Ishikawa (cell line): ENCODE results near the gene RNF11.

ENCODE experiments used
- CEBPB ChIP-seq: IDR thresholded peaks from 2 replicates; pipeline ENCODE4 v1.6.1; 2012
- CREB1 ChIP-seq: IDR thresholded peaks from 2 replicates; pipeline ENCODE4 v1.6.1; 2012; ENCODE audit warnings: low read depth
- EP300 ChIP-seq: IDR thresholded peaks from 2 replicates; pipeline ENCODE4 v1.6.1; 2012; ENCODE audit warnings: borderline replicate concordance
- NFIC ChIP-seq: IDR thresholded peaks from 2 replicates; pipeline ENCODE4 v1.6.1; 2012
- RAD21 ChIP-seq: IDR thresholded peaks from 2 replicates; pipeline ENCODE4 v1.6.1; 2012; ENCODE audit warnings: low read depth
- TAF1 ChIP-seq: IDR thresholded peaks from 2 replicates; pipeline ENCODE4 v1.6.1; 2012; ENCODE audit warnings: low read depth, mild to moderate bottlenecking
- YY1 ChIP-seq: IDR thresholded peaks from 2 replicates; pipeline ENCODE4 v1.6.1; 2012; ENCODE audit warnings: low read depth
- TF ChIP-seq, protein P1 (sequence below): IDR thresholded peaks from 2 replicates; pipeline ENCODE4 v1.6.1; 2012
- TF ChIP-seq, protein P2 (sequence below): IDR thresholded peaks from 2 replicates; pipeline ENCODE4 v1.6.1; 2012; ENCODE audit warnings: low read depth, mild to moderate bottlenecking
- TF ChIP-seq, protein P3 (sequence below): IDR thresholded peaks from 2 replicates; pipeline ENCODE4 v1.6.1; 2012

DNA sequence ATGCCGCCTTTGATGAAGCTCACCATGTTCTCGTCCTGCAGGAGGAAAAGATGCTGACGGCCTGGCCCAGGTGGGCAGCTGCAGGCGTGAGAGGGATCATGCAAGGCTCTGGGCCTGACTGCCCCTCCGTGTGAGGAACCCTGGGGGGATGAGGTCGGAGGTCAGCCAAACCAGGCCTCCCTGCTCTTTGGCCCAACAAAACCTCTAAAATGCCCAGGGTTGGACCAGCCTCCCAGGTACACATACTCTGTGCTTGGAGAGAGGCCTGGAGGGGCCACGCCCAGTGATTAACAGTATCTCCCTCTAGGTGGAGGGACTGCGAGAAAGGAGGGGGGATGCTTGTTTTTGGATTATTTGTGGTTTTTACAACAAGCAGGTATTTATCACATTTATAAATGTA is 73.2 kb downstream of the RNF11 start:
- no peak for TF ChIP-seq CREB1
- no peak for TF ChIP-seq TAF1
- TF ChIP-seq, protein P1, sequence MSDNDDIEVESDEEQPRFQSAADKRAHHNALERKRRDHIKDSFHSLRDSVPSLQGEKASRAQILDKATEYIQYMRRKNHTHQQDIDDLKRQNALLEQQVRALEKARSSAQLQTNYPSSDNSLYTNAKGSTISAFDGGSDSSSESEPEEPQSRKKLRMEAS, result no peak
- TF ChIP-seq EP300, result no peak
- TF ChIP-seq, protein P2, sequence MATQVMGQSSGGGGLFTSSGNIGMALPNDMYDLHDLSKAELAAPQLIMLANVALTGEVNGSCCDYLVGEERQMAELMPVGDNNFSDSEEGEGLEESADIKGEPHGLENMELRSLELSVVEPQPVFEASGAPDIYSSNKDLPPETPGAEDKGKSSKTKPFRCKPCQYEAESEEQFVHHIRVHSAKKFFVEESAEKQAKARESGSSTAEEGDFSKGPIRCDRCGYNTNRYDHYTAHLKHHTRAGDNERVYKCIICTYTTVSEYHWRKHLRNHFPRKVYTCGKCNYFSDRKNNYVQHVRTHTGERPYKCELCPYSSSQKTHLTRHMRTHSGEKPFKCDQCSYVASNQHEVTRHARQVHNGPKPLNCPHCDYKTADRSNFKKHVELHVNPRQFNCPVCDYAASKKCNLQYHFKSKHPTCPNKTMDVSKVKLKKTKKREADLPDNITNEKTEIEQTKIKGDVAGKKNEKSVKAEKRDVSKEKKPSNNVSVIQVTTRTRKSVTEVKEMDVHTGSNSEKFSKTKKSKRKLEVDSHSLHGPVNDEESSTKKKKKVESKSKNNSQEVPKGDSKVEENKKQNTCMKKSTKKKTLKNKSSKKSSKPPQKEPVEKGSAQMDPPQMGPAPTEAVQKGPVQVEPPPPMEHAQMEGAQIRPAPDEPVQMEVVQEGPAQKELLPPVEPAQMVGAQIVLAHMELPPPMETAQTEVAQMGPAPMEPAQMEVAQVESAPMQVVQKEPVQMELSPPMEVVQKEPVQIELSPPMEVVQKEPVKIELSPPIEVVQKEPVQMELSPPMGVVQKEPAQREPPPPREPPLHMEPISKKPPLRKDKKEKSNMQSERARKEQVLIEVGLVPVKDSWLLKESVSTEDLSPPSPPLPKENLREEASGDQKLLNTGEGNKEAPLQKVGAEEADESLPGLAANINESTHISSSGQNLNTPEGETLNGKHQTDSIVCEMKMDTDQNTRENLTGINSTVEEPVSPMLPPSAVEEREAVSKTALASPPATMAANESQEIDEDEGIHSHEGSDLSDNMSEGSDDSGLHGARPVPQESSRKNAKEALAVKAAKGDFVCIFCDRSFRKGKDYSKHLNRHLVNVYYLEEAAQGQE, result no peak
- TF ChIP-seq YY1, result no peak
- TF ChIP-seq NFIC, result no peak
- TF ChIP-seq RAD21, result no peak
- TF ChIP-seq, protein P3, sequence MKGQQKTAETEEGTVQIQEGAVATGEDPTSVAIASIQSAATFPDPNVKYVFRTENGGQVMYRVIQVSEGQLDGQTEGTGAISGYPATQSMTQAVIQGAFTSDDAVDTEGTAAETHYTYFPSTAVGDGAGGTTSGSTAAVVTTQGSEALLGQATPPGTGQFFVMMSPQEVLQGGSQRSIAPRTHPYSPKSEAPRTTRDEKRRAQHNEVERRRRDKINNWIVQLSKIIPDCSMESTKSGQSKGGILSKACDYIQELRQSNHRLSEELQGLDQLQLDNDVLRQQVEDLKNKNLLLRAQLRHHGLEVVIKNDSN, result no peak
- TF ChIP-seq CEBPB, result no peak
